HepG2 (cell line): ENCODE results near the gene WDR54. TPM values are rescaled to one million over a fixed set of nuclear protein-coding genes. Genes with fewer than 3 reads are reported as not detected.

Experiments
- CC2D1A ChIP-seq: sonication (generic); formaldehyde crosslinking; IDR thresholded peaks from 2 replicates; pipeline ENCODE4 v1.8.1; 2023; ENCODE audit warnings: mild to moderate bottlenecking, missing genetic modification reagents
- CSRNP1 ChIP-seq: sonication (generic); formaldehyde crosslinking; IDR thresholded peaks from 2 replicates; pipeline ENCODE4 v1.8.1; 2023; ENCODE audit warnings: mild to moderate bottlenecking, missing genetic modification reagents
- E2F1 ChIP-seq: sonication (generic); formaldehyde crosslinking; IDR thresholded peaks from 2 replicates; pipeline ENCODE4 v1.5.0; 2020; ENCODE audit warnings: missing genetic modification reagents
- GABPB1 ChIP-seq: IDR thresholded peaks from 2 replicates; pipeline ENCODE4 v1.6.1; 2016; ENCODE audit warnings: mild to moderate bottlenecking, missing genetic modification reagents, moderate library complexity, missing compliant biosample characterization
- HNRNPL ChIP-seq: fragments of 200-400 bp; formaldehyde crosslinking; IDR thresholded peaks from 2 replicates; pipeline ENCODE4 v1.6.1; 2017; ENCODE audit warnings: mild to moderate bottlenecking, low read depth, low read length
- JUNB ChIP-seq: sonication (generic); formaldehyde crosslinking; IDR thresholded peaks from 2 replicates; pipeline ENCODE4 v1.8.0; 2022; ENCODE audit warnings: missing genetic modification reagents, mild to moderate bottlenecking, borderline replicate concordance
- MED1 ChIP-seq: sonication (generic); formaldehyde crosslinking; IDR thresholded peaks from 2 replicates; pipeline ENCODE4 v1.4.0; 2020; ENCODE audit warnings: missing genetic modification reagents
- MIER3 ChIP-seq: IDR thresholded peaks from 2 replicates; pipeline ENCODE4 v1.6.1; 2016; ENCODE audit warnings: missing compliant biosample characterization, borderline replicate concordance
- NCOA1 ChIP-seq: sonication (generic); formaldehyde crosslinking; IDR thresholded peaks from 2 replicates; pipeline ENCODE4 v1.9.0; 2021; ENCODE audit warnings: missing genetic modification reagents
- NFE2L1 ChIP-seq: sonication (generic); formaldehyde crosslinking; IDR thresholded peaks from 2 replicates; pipeline ENCODE4 v1.4.0; 2020; ENCODE audit warnings: missing genetic modification reagents, mild to moderate bottlenecking, borderline replicate concordance
- NFKBIZ ChIP-seq: IDR thresholded peaks from 2 replicates; pipeline ENCODE4 v1.6.1; 2018; ENCODE audit warnings: missing genetic modification reagents, missing compliant biosample characterization
- PHF5A ChIP-seq: IDR thresholded peaks from one replicate; pipeline ENCODE4 v1.6.1; 2018; ENCODE audit warnings: low read depth, missing genetic modification reagents; ENCODE audit not compliant: unreplicated experiment
- PLSCR1 ChIP-seq: sonication (generic); formaldehyde crosslinking; IDR thresholded peaks from 2 replicates; pipeline ENCODE4 v1.5.0; 2020; ENCODE audit warnings: missing genetic modification reagents, mild to moderate bottlenecking, borderline replicate concordance
- RELA ChIP-seq: sonication (generic); formaldehyde crosslinking; IDR thresholded peaks from 2 replicates; pipeline ENCODE4 v1.4.0; 2020; ENCODE audit warnings: missing genetic modification reagents
- RXRA ChIP-seq: sonication (generic); formaldehyde crosslinking; IDR thresholded peaks from 2 replicates; pipeline ENCODE4 v1.5.1; 2020; ENCODE audit warnings: missing genetic modification reagents
- SRSF1 ChIP-seq: fragments of 200-400 bp; formaldehyde crosslinking; optimal IDR thresholded peaks from 2 replicates; pipeline ENCODE3; 2017; ENCODE audit warnings: mild to moderate bottlenecking, low read depth, low read length, moderate library complexity
- SSRP1 ChIP-seq: IDR thresholded peaks from 2 replicates; pipeline ENCODE4 v1.6.1; 2016; ENCODE audit warnings: control low read depth
- TFAP4 ChIP-seq: sonication (generic); IDR thresholded peaks from 2 replicates; pipeline ENCODE4 v1.6.1; 2016; ENCODE audit warnings: low read depth, borderline replicate concordance
- TRIM24 ChIP-seq: sonication (generic); formaldehyde crosslinking; IDR thresholded peaks from 2 replicates; pipeline ENCODE4 v1.8.0; 2022; ENCODE audit warnings: mild to moderate bottlenecking, missing genetic modification reagents
- ZMAT3 ChIP-seq: sonication (generic); formaldehyde crosslinking; conservative IDR thresholded peaks from 2 replicates; pipeline ENCODE4 v1.7.0; 2021; ENCODE audit warnings: missing genetic modification reagents
- ZNF564 ChIP-seq: sonication (generic); formaldehyde crosslinking; IDR thresholded peaks from 2 replicates; pipeline ENCODE4 v1.8.1; 2023; ENCODE audit warnings: mild to moderate bottlenecking, missing genetic modification reagents
- ZNF570 ChIP-seq: sonication (generic); formaldehyde crosslinking; IDR thresholded peaks from 2 replicates; pipeline ENCODE4 v1.4.0; 2020; ENCODE audit warnings: mild to moderate bottlenecking, missing genetic modification reagents, borderline replicate concordance
- ZNF605 ChIP-seq: sonication (generic); formaldehyde crosslinking; IDR thresholded peaks from 2 replicates; pipeline ENCODE4 v1.8.0; 2022; ENCODE audit warnings: mild to moderate bottlenecking, missing genetic modification reagents
- ZNF607 ChIP-seq: sonication (generic); formaldehyde crosslinking; IDR thresholded peaks from 2 replicates; pipeline ENCODE4 v1.5.1; 2020; ENCODE audit warnings: missing genetic modification reagents, mild to moderate bottlenecking, borderline replicate concordance
- ZNF720 ChIP-seq: sonication (generic); formaldehyde crosslinking; IDR thresholded peaks from 2 replicates; pipeline ENCODE4 v1.4.0; 2020; ENCODE audit warnings: missing genetic modification reagents
- ZNF746 ChIP-seq: sonication (generic); formaldehyde crosslinking; IDR thresholded peaks from 2 replicates; pipeline ENCODE4 v1.8.0; 2022; ENCODE audit warnings: mild to moderate bottlenecking, missing genetic modification reagents
- ZNF781 ChIP-seq: sonication (generic); formaldehyde crosslinking; IDR thresholded peaks from 2 replicates; pipeline ENCODE4 v1.5.1; 2020; ENCODE audit warnings: borderline replicate concordance, mild to moderate bottlenecking, missing genetic modification reagents; ENCODE audit errors: not compliant biosample characterization
- ZNF850 ChIP-seq: sonication (generic); formaldehyde crosslinking; conservative IDR thresholded peaks from 2 replicates; pipeline ENCODE4 v1.9.0; 2021; ENCODE audit warnings: mild to moderate bottlenecking, missing genetic modification reagents
- polyA plus RNA-seq, 8 experiments: library from polyadenylated mRNA; depleted of rRNA in 3 of 8; stranded (reverse) in 7 of 8; unstranded in 1 of 8; fragments of >200 nt; fragmentation: Illumina TruSeq in 4 of 8; extraction: Trizol in 4 of 8; gene quantifications; 2 replicates each; pipeline versions ENCODE4 v1.2.1 to v1.2.3, GENCODE V29; 2011 to 2016; ENCODE audit warnings: low read depth in 4 of 8, missing spikeins in 1 of 8, mixed read lengths in 1 of 8; ENCODE audit not compliant: insufficient read depth in 1 of 8
- total RNA-seq, 5 experiments: library from RNA; depleted of rRNA; stranded (reverse); fragments of >200 nt; fragmentation: Illumina TruSeq; extraction: Trizol; gene quantifications; 2 replicates each; pipeline ENCODE4 v1.2.3, GENCODE V29; 2016; ENCODE audit warnings: low read depth in 1 of 5

WDR54 gene
- total and polyA plus RNA-seq, 2 of the 13 experiments (the other 11 are each of a cell fraction or from before 2014, with no cell fraction given), result 2.0 to 17.3 TPM

- TF ChIP-seq TFAP4 (no peak), ZNF746 (CRISPR knock-in tag) (no peak), CSRNP1 (no peak), RELA (no peak), ZNF570 (CRISPR knock-in tag) (no peak), ZNF850 (CRISPR knock-in tag) (no peak), MED1 (CRISPR knock-in tag) (peak; percentile 50; the same call in 1 of the 2 replicates), ZNF605 (CRISPR knock-in tag) (peak; percentile 85), ZNF720 (CRISPR knock-in tag) (no peak), SSRP1 (CRISPR knock-in tag) (no peak), ZNF607 (CRISPR knock-in tag) (peak; percentile 75; the same call in 1 of the 2 replicates), PHF5A (CRISPR knock-in tag) (no peak), NFE2L1 (CRISPR knock-in tag) (no peak), GABPB1 (CRISPR knock-in tag) (no peak), PLSCR1 (no peak), ZNF564 (0 out of 2 replicates have a peak, but pooled peaks have one; percentile 25), HNRNPL (no peak), TRIM24 (no peak), ZNF781 (CRISPR knock-in tag) (peak; percentile 39), NCOA1 (CRISPR knock-in tag) (no peak), SRSF1 (no peak), CC2D1A (no peak), RXRA (CRISPR knock-in tag) (no peak), NFKBIZ (no peak), MIER3 (no peak; the same call in 1 of the 2 replicates), ZMAT3 (CRISPR knock-in tag) (0 out of 2 replicates have a peak, but pooled peaks have one; percentile 34), E2F1 (CRISPR knock-in tag) (no peak), JUNB (CRISPR knock-in tag) (no peak)
Measured at GRCh38 chr2:74447230-74447999, 25.9 kb downstream of the WDR54 start (continued).
